ENCODE data around the gene LRRC17. TPM values are rescaled to one million over a fixed set of nuclear protein-coding genes. Genes with fewer than 3 reads are reported as not detected.

The LRRC17 gene
- total and polyA plus RNA-seq, 10 of the 15 experiments (the other 5 are each of a cell fraction or from before 2014, with no cell fraction given) = 0.06 to 0.31 (median 0.10) TPM; not detected in 5

DNA sequence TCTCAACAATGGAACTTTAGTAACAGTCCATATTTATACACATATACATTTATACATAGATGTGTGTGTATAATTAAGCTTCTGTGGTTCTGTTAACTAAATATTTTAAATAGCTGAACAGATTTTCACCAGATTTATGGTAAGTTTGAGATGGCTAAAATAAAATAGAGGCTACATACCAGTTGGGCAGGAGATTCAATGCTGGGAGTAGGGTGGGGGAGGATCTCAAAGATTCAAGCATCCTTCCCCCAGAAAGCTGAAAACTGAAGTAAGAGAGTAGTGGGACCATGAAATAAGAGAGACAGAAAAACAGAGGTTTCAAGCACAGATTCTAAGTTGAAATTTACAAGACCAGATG is 14.0 kb downstream of the LRRC17 start:
- Histone ChIP-seq H3K4me2 (ENCODE audit: control insufficient read depth, insufficient read depth) (no peak overlapping the region), H3K4me1 (ENCODE audit: control insufficient read depth, insufficient read depth, low read length) (no peaks in the 10 kb centered on the region), H3K9ac (ENCODE audit: control insufficient read depth, insufficient read depth, low read length) (no peak overlapping the region), H3K27me3 (replicated peaks in 1 of 2; ENCODE audit: control insufficient read depth in 2 of 2, insufficient read depth in 2 of 2, low read length in 1 of 2) (peaks cover 0 to 3% of the 10 kb centered on the region in 2 experiments; a peak in 2 of 4 replicates), H2AFZ (ENCODE audit: control insufficient read depth, low read depth, low read length) (no peak overlapping the region), H3K9me3 (replicated peaks; ENCODE audit: control insufficient read depth, insufficient read depth, low read length) (no peaks in the 10 kb centered on the region), H3K79me2 (ENCODE audit: control insufficient read depth, insufficient read depth, low read length) (no peaks in the 10 kb centered on the region), H4K20me1 (ENCODE audit: control insufficient read depth, insufficient read depth) (no peaks in the 10 kb centered on the region), H3K27ac (ENCODE audit: control insufficient read depth, insufficient read depth) (no peak overlapping the region), H3K36me3 (ENCODE audit: control insufficient read depth in 2 of 2, insufficient read depth in 2 of 2, low read length in 1 of 2) (no peaks in the 10 kb centered on the region), H3K4me3 (no peak overlapping the region)
- no peak for FAIRE-seq
- in situ Hi-C loops (cut with MboI) = no loop called here
- TF ChIP-seq BHLHE40 (IDR thresholded peaks at IDR 0.05; ENCODE audit: borderline replicate concordance in 1 of 2, low read depth in 2 of 2, low read length in 1 of 2) (no peak), EGR1 (IDR thresholded peaks at IDR 0.05; ENCODE audit: borderline replicate concordance in 1 of 2, low read depth in 2 of 2, low read length in 2 of 2) (no peak), NR2C1 (IDR thresholded peaks at IDR 0.05) (no peak), ZNF207 (IDR thresholded peaks at IDR 0.05; ENCODE audit: borderline replicate concordance) (no peak), MTA2 (IDR thresholded peaks at IDR 0.05; ENCODE audit: low read depth) (no peak), SMC3 (IDR thresholded peaks at IDR 0.05; ENCODE audit: borderline replicate concordance, low read length) (no peak)
- TF ChIP-seq, protein P1, sequence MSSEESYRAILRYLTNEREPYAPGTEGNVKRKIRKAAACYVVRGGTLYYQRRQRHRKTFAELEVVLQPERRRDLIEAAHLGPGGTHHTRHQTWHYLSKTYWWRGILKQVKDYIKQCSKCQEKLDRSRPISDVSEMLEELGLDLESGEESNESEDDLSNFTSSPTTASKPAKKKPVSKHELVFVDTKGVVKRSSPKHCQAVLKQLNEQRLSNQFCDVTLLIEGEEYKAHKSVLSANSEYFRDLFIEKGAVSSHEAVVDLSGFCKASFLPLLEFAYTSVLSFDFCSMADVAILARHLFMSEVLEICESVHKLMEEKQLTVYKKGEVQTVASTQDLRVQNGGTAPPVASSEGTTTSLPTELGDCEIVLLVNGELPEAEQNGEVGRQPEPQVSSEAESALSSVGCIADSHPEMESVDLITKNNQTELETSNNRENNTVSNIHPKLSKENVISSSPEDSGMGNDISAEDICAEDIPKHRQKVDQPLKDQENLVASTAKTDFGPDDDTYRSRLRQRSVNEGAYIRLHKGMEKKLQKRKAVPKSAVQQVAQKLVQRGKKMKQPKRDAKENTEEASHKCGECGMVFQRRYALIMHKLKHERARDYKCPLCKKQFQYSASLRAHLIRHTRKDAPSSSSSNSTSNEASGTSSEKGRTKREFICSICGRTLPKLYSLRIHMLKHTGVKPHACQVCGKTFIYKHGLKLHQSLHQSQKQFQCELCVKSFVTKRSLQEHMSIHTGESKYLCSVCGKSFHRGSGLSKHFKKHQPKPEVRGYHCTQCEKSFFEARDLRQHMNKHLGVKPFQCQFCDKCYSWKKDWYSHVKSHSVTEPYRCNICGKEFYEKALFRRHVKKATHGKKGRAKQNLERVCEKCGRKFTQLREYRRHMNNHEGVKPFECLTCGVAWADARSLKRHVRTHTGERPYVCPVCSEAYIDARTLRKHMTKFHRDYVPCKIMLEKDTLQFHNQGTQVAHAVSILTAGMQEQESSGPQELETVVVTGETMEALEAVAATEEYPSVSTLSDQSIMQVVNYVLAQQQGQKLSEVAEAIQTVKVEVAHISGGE (CRISPR knock-in tag; IDR thresholded peaks at IDR 0.05) = no peak
- ATAC-seq = no peak
- intact Hi-C loops (cut with micrococcal nuclease; ENCODE audit: unreplicated experiment) = no loop called here
- ChIA-PET SMC1A (ENCODE audit: uncharacterized antibody, unreplicated experiment) (interaction anchor here (0.7 to 0.9 kb wide), 2 partner anchors 10 to 14 kb away, joined by 3 read pairs; partner anchors contain the start of gene LRRC17), POLR2A (interaction anchor here (1.4 kb wide), 1 partner anchor 9 kb away, joined by 3 read pairs; no protein-coding TSS in a partner anchor), RAD21 (ENCODE audit: unreplicated experiment) (interaction anchor here (1.0 kb wide), 1 partner anchor 169 kb away, joined by 3 read pairs; no protein-coding TSS in a partner anchor), CTCF (interaction anchor here (1.1 kb wide), 1 partner anchor 10 kb away, joined by 3 read pairs; no protein-coding TSS in a partner anchor)
- no peak for DNase-seq (ENCODE audit: low read depth, low spot score)
- BruUV-seq (replicated peaks) = no TSS peak

Measured in GM12878 (cell line).